NCI-H1092 treated with DMSO at 0.1 percent for 48 hours (cell line): ENCODE measurements around the gene SPHK1.

Experiments
- DNase-seq: peaks from one replicate; lab custom pipeline; 2025; lab: John Stamatoyannopoulos, UW

The SPHK1 gene

DNA sequence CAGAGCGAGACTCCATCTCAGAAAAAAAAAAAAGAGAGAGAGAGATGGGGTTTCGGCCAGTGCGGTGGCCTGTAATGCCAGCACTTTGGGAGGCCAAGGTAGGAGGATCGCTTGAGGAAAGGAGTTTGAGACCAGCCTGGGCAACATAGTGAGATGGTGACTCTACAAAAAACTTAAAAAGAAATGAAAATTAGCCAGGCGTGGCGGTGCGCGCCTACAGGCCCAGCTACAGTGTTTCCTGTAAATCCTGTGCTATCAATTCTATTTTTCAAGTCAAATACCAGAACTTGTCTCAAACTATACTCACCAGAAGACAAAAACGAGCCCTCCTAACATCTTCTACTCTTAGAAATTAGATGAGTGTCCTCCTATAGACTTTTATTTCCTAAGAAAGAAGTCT, 49.3 kb downstream of the SPHK1 start:
- no peak for DNase-seq

DNA sequence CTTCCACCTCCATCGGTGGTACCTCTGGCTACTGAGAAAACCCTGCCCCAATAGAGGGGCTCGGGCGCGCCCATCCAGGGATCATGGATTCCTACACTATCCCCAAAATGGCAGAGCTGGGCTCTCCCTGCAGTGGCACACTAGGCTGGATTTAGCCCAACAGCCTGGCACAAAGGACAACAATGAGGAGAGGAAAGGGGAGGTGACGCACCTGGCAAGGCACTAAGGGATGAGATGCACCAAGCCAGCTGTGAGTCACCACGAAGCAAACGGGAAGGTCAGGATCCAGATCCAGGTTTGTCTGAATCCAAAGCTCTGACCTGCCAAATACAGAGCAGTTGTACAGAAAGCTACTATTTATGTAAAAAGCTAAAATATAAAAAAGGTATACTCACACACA, 50.5 kb downstream of the SPHK1 start:
- no peak for DNase-seq

GRCh38 chr17:76435751-76436150, 51.3 kb downstream of the SPHK1 start:
- DNase-seq = no peak
